H1 (cell line): Measurements from ENCODE around the gene TMEM86B. TPM values are rescaled to one million over a fixed set of nuclear protein-coding genes. Genes with fewer than 3 reads are reported as not detected.

Experiments used
- CTCF ChIA-PET: fragments of 300-600 bp; sonication (Branson Sonifier 250); formaldehyde crosslinking; loops from one replicate; lab custom pipeline; 2021; ENCODE audit not compliant: partially characterized antibody; lab: Charles Lee
- POLR2A ChIA-PET: fragments of 300-600 bp; sonication (Branson Sonifier 250); formaldehyde crosslinking; loops from one replicate; lab custom pipeline; 2021; ENCODE audit warnings: inconsistent platforms; ENCODE audit not compliant: partially characterized antibody; lab: Charles Lee
- DNase-seq, 2 experiments: peaks; one replicate each; pipeline versions ENCODE4 v3.0.0 to v3.0.0-alpha.2; 2010 to 2022; ENCODE audit warnings: low spot score in 2 of 2, low read depth in 1 of 2, mixed read lengths in 1 of 2
- FAIRE-seq: peaks from 2 replicates; lab custom pipeline; 2011; peaks lifted over from hg19 to GRCh38; lab: Jason Lieb, UNC
- H2AFZ ChIP-seq: 2 replicates; pipeline ENCODE4 v1.8.1; 2012; ENCODE audit warnings: low read length, inconsistent platforms
- H2AK5ac ChIP-seq: 2 replicates; pipeline ENCODE4 v1.6.1; 2013; ENCODE audit warnings: low read depth, low read length
- H2BK120ac ChIP-seq: replicated peaks from 2 replicates; pipeline ENCODE3; 2013; ENCODE audit warnings: low read depth, low read length, inconsistent platforms
- H2BK12ac ChIP-seq: 2 replicates; pipeline ENCODE4 v1.6.1; 2013; ENCODE audit warnings: low read depth, low read length
- H2BK15ac ChIP-seq: 2 replicates; pipeline ENCODE4 v1.6.1; 2013; ENCODE audit warnings: low read length
- H2BK20ac ChIP-seq: 2 replicates; pipeline ENCODE4 v1.6.1; 2013; ENCODE audit warnings: low read length
- H2BK5ac ChIP-seq: 2 replicates; pipeline ENCODE4 v1.6.1; 2013; ENCODE audit warnings: low read depth, low read length
- H3K14ac ChIP-seq: 2 replicates; pipeline ENCODE4 v1.6.1; 2013; ENCODE audit warnings: inconsistent platforms; ENCODE audit not compliant: insufficient read length
- H3K18ac ChIP-seq: 2 replicates; pipeline ENCODE4 v1.6.1; 2013; ENCODE audit warnings: low read length; ENCODE audit errors: extremely low read depth
- H3K23ac ChIP-seq: 2 replicates; pipeline ENCODE4 v1.6.1; 2013; ENCODE audit warnings: inconsistent platforms; ENCODE audit not compliant: insufficient read length
- H3K23me2 ChIP-seq: 2 replicates; pipeline ENCODE4 v1.6.1; 2013; ENCODE audit warnings: low read depth, low read length
- H3K27ac ChIP-seq: 2 replicates; pipeline ENCODE4 v1.6.1; 2011; ENCODE audit warnings: low read depth, low read length, inconsistent platforms
- H3K27me3 ChIP-seq, 4 experiments: replicated peaks in 1 of 4; 1 replicate in 1 of 4; 2 replicates in 3 of 4; pipeline versions ENCODE4 v1.6.1 to v1.8.1; 2011 to 2013; ENCODE audit warnings: low read length in 3 of 4, mild to moderate bottlenecking in 3 of 4, inconsistent platforms in 2 of 4, mixed read lengths in 2 of 4, moderate library complexity in 1 of 4; ENCODE audit not compliant: control insufficient read depth in 3 of 4, insufficient read depth in 3 of 4; ENCODE audit errors: extremely low read depth in 1 of 4
- H3K36me3 ChIP-seq, 4 experiments: 2 replicates each; pipeline versions ENCODE4 v1.6.1 to v1.8.1; 2011 to 2013; ENCODE audit warnings: mild to moderate bottlenecking in 4 of 4, low read length in 3 of 4, moderate library complexity in 2 of 4, control low read depth in 1 of 4, inconsistent platforms in 1 of 4; ENCODE audit not compliant: insufficient read depth in 4 of 4, control insufficient read depth in 2 of 4
- H3K4ac ChIP-seq: replicated peaks from 2 replicates; pipeline ENCODE3; 2013; ENCODE audit warnings: low read length, low read depth, mixed read lengths, inconsistent platforms; ENCODE audit not compliant: insufficient read length
- H3K4me1 ChIP-seq, 4 experiments: replicated peaks in 1 of 4; 1 replicate in 1 of 4; 2 replicates in 3 of 4; pipeline versions ENCODE4 v1.6.1 to v1.8.1; 2011 to 2013; ENCODE audit warnings: low read length in 3 of 4, inconsistent platforms in 2 of 4, mixed read lengths in 1 of 4; ENCODE audit not compliant: insufficient read depth in 4 of 4, control insufficient read depth in 3 of 4
- H3K4me2 ChIP-seq, 2 experiments: 2 replicates each; pipeline versions ENCODE4 v1.6.1 to v1.8.1; 2011 to 2013; ENCODE audit warnings: low read depth in 2 of 2, low read length in 2 of 2, control low read depth in 1 of 2, inconsistent platforms in 1 of 2, mild to moderate bottlenecking in 1 of 2; ENCODE audit not compliant: insufficient read depth in 1 of 2
- H3K4me3 ChIP-seq, 4 experiments: fragments of 200-600, 300-600 bp in 1 of 4; sonication (generic), shearing (Covaris generic), sonication (Bioruptor Twin) in 1 of 4; 2 replicates each; pipeline versions ENCODE4 v1.5.1 to v1.8.1; 2011 to 2016; ENCODE audit warnings: low read length in 4 of 4, low read depth in 3 of 4, control low read depth in 2 of 4, inconsistent platforms in 2 of 4, mild to moderate bottlenecking in 2 of 4, mixed read lengths in 1 of 4, moderate library complexity in 1 of 4; ENCODE audit not compliant: insufficient read depth in 2 of 4; ENCODE audit errors: extremely low read depth in 1 of 4
- H3K56ac ChIP-seq: replicated peaks from 2 replicates; pipeline ENCODE3; 2013; ENCODE audit warnings: low read depth, mild to moderate bottlenecking, mixed read lengths, low read length, inconsistent platforms; ENCODE audit not compliant: insufficient read length
- H3K79me1 ChIP-seq: 2 replicates; pipeline ENCODE4 v1.6.1; 2013; ENCODE audit warnings: low read depth, low read length, control low read depth
- H3K79me2 ChIP-seq, 2 experiments: 2 replicates each; pipeline versions ENCODE4 v1.6.1 to v1.8.1; 2012 to 2013; ENCODE audit warnings: low read length in 2 of 2, mild to moderate bottlenecking in 2 of 2, inconsistent platforms in 1 of 2; ENCODE audit not compliant: insufficient read depth in 2 of 2, control insufficient read depth in 1 of 2
- H3K9ac ChIP-seq, 4 experiments: replicated peaks in 1 of 4; 1 replicate in 1 of 4; 2 replicates in 3 of 4; pipeline versions ENCODE4 v1.6.1 to v1.8.1; 2011 to 2013; ENCODE audit warnings: low read depth in 3 of 4, low read length in 3 of 4, control low read depth in 2 of 4, mild to moderate bottlenecking in 2 of 4, moderate library complexity in 2 of 4, inconsistent platforms in 1 of 4; ENCODE audit errors: extremely low read depth in 1 of 4
- H3K9me3 ChIP-seq, 2 experiments: 2 replicates each; pipeline versions ENCODE4 v1.6.1 to v1.8.1; 2012 to 2013; ENCODE audit warnings: mild to moderate bottlenecking in 2 of 2, moderate library complexity in 2 of 2, control low read depth in 1 of 2, inconsistent platforms in 1 of 2, low read depth in 1 of 2, low read length in 1 of 2, mixed read lengths in 1 of 2; ENCODE audit not compliant: insufficient read depth in 2 of 2
- H4K20me1 ChIP-seq, 2 experiments: replicated peaks in 1 of 2; 2 replicates each; pipeline versions ENCODE3 to v1.8.1; 2011 to 2013; ENCODE audit warnings: inconsistent platforms in 2 of 2, low read length in 2 of 2, mild to moderate bottlenecking in 1 of 2; ENCODE audit not compliant: insufficient read depth in 2 of 2, control insufficient read depth in 1 of 2
- H4K5ac ChIP-seq: 2 replicates; pipeline ENCODE4 v1.6.1; 2013; ENCODE audit warnings: low read length, low read depth, mixed read lengths, inconsistent platforms; ENCODE audit not compliant: insufficient read length
- H4K8ac ChIP-seq: 2 replicates; pipeline ENCODE4 v1.8.0; 2013; ENCODE audit warnings: mild to moderate bottlenecking, moderate library complexity, low read length, inconsistent platforms; ENCODE audit not compliant: insufficient read depth; ENCODE audit errors: extremely low read depth
- H4K91ac ChIP-seq: replicated peaks from 2 replicates; pipeline ENCODE3; 2013; ENCODE audit warnings: low read length, mixed read lengths, inconsistent platforms; ENCODE audit not compliant: insufficient read length
- PHF8 ChIP-seq: fragments of 200-600 bp; sonication (generic); conservative IDR thresholded peaks from 2 replicates; pipeline ENCODE4 v1.7.1; 2012; ENCODE audit warnings: low read depth, mild to moderate bottlenecking, inconsistent platforms, low read length, moderate library complexity
- RXRA ChIP-seq: IDR thresholded peaks from 2 replicates; pipeline ENCODE4 v1.6.1; 2011; ENCODE audit warnings: low read depth, mild to moderate bottlenecking, low read length, moderate library complexity; ENCODE audit not compliant: insufficient read depth
- TEAD4 ChIP-seq: IDR thresholded peaks from 2 replicates; pipeline ENCODE4 v1.6.1; 2012; ENCODE audit warnings: low read depth, low read length, inconsistent platforms, mixed read lengths
- WGBS, 2 experiments: shearing (Covaris generic) in 1 of 2; methylation state at CpG; one replicate each; pipeline versions ENCODE4 v1.1.6 to v1.1.7; 2013 to 2015; ENCODE audit warnings: low lambda C conversion rate in 2 of 2, mixed read lengths in 2 of 2, inconsistent platforms in 1 of 2, low coverage in 1 of 2, missing lambda C conversion rate in 1 of 2; ENCODE audit not compliant: insufficient replicate concordance in 2 of 2, insufficient coverage in 1 of 2, insufficient read length in 1 of 2; ENCODE audit errors: extremely low coverage in 1 of 2, missing lambda C conversion rate in 1 of 2; 5-methylcytosine and 5-hydroxymethylcytosine counted together
- polyA plus RNA-seq, 7 experiments: library from polyadenylated mRNA; depleted of rRNA in 3 of 7; stranded (reverse) in 5 of 7; unstranded in 2 of 7; fragments of >200 nt in 5 of 7; fragments of 200-250 nt in 2 of 7; gene quantifications; 1 replicate in 5 of 7; 2 replicates in 1 of 7; 4 replicates in 1 of 7; pipeline versions ENCODE4 v1.2.1 to v1.2.3, GENCODE V29; 2011 to 2013; ENCODE audit warnings: missing spikeins in 2 of 7, mixed read lengths in 2 of 7
- total RNA-seq: library from RNA; stranded (reverse); fragmentation: NEBNext Ultra II Directional; extraction: Animal tissue kit (Norgen Biotek cat#: 25700); gene quantifications from 2 replicates; pipeline ENCODE4 v1.2.1, GENCODE V29; 2021

The TMEM86B gene
- total and polyA plus RNA-seq, 2 of the 8 experiments (the other 6 are each of a cell fraction or from before 2014, with no cell fraction given): 2.0 to 2.9 TPM

DNA sequence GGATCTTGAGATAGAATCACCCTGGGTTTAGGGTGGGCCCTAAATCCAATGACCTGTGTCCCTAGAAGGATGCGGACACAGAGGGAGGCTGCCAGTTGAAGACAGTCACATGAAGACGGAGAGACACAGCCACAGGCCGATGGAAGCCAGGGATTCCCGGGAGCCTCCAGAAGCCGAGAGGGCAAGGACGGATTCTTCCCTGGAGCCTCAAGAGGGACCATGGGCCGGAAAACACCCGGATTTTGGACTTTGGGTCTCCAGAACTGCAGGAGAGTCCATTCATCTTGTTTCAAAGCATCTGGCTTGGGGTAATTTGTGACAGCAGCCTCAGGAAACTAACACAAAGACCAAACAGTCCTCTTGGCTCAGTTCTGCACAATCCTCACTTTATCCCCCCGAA, 2.3 kb downstream of the TMEM86B start:
- no peak overlapping the region for H3K9ac ChIP-seq
- H3K4me2 ChIP-seq: no peak overlapping the region
- H4K91ac ChIP-seq: no peak overlapping the region
- no peak overlapping the region for H2BK15ac ChIP-seq
- no peak overlapping the region for H3K14ac ChIP-seq
- DNase-seq (no peak), FAIRE-seq (no peak)
- peaks cover 3 to 18% of the 10 kb centered on the region in 2 experiments for H4K20me1 ChIP-seq
- no peaks in the 10 kb centered on the region for H3K9me3 ChIP-seq
- no peak overlapping the region for H4K5ac ChIP-seq
- H4K8ac ChIP-seq: no peak overlapping the region
- no peak overlapping the region for H3K4me3 ChIP-seq
- H2BK5ac ChIP-seq: no peak overlapping the region
- no peak overlapping the region for H2BK120ac ChIP-seq
- H3K4me1 ChIP-seq: no peaks in the 10 kb centered on the region
- WGBS, 2 experiments: 86% methylated on average over 9 of the region's 9 CpGs; no CpG with 5 or more reads in 1 of the 2 experiments
- H3K27ac ChIP-seq: no peak overlapping the region
- no peaks in the 10 kb centered on the region for H3K23me2 ChIP-seq
- H3K79me1 ChIP-seq: no peaks in the 10 kb centered on the region
- no peaks in the 10 kb centered on the region for H3K79me2 ChIP-seq
- H3K18ac ChIP-seq: no peak overlapping the region
- TF ChIP-seq PHF8 (no peak), RXRA (no peak), TEAD4 (no peak)
- no peak overlapping the region for H3K23ac ChIP-seq
- no peak overlapping the region for H2AFZ ChIP-seq
- no peak overlapping the region for H3K56ac ChIP-seq
- H3K27me3 ChIP-seq: no peaks in the 10 kb centered on the region
- H3K4ac ChIP-seq: no peak overlapping the region
- H3K36me3 ChIP-seq: peaks cover 1 to 8% (median 4%) of the 10 kb centered on the region in 4 experiments; a peak in 5 of 8 replicates
- ChIA-PET CTCF (no interaction called here), POLR2A (interaction anchor here (1.3 kb wide), 1 partner anchor 33 kb away, joined by 3 read pairs; no protein-coding TSS in a partner anchor)
- no peak overlapping the region for H2BK12ac ChIP-seq
- no peak overlapping the region for H2BK20ac ChIP-seq
- no peak overlapping the region for H2AK5ac ChIP-seq
